K562 (cell line): Measurements from ENCODE around the gene C19orf67. TPM values are rescaled to one million over a fixed set of nuclear protein-coding genes. Genes with fewer than 3 reads are reported as not detected.

Experiments
- CTBP1 ChIP-seq: fragments of 450-650 bp; IDR thresholded peaks from 2 replicates; pipeline ENCODE4 v1.6.1; 2016; ENCODE audit warnings: borderline replicate concordance
- CTCF ChIP-seq, 3 experiments: IDR thresholded peaks in 2 of 3; conservative IDR thresholded peaks in 1 of 3; 2 replicates each; pipeline ENCODE4 v1.5.1; 2011 to 2012; ENCODE audit warnings: low read length in 3 of 3, mild to moderate bottlenecking in 3 of 3, control low read depth in 2 of 3, improper control_type of control experiment in 1 of 3, inconsistent platforms in 1 of 3, low read depth in 1 of 3, mixed read lengths in 1 of 3, moderate library complexity in 1 of 3; ENCODE audit not compliant: insufficient read depth in 2 of 3
- CXXC5 ChIP-seq: fragments of 250-450 bp; sonication (Bioruptor Pico); IDR thresholded peaks from 2 replicates; pipeline ENCODE4 v1.8.0; 2022; ENCODE audit warnings: inconsistent platforms, mild to moderate bottlenecking, moderate library complexity
- FOSL1 ChIP-seq: fragments of 200-800 bp; sonication (Bioruptor generic); conservative IDR thresholded peaks from 2 replicates; pipeline ENCODE4 v1.6.1; 2016; ENCODE audit warnings: missing genetic modification characterization, missing compliant biosample characterization
- HNRNPLL ChIP-seq: fragments of 200-400 bp; formaldehyde crosslinking; IDR thresholded peaks from 2 replicates; pipeline ENCODE4 v1.6.1; 2017; ENCODE audit warnings: low read length, low read depth, mild to moderate bottlenecking; ENCODE audit not compliant: poor library complexity, severe bottlenecking
- KDM5B ChIP-seq: fragments of 200-600 bp; sonication (generic); IDR thresholded peaks from 2 replicates; pipeline ENCODE4 v1.6.1; 2012; ENCODE audit warnings: low read depth, mild to moderate bottlenecking, moderate library complexity, low read length, control low read depth, inconsistent platforms; ENCODE audit not compliant: insufficient replicate concordance
- L3MBTL2 ChIP-seq: fragments of 450-650 bp; IDR thresholded peaks from 2 replicates; pipeline ENCODE4 v1.6.1; 2016; ENCODE audit warnings: mild to moderate bottlenecking, moderate library complexity
- PHF8 ChIP-seq: fragments of 200-600 bp; sonication (generic); IDR thresholded peaks from 2 replicates; pipeline ENCODE4 v1.6.1; 2012; ENCODE audit warnings: mixed run types, mild to moderate bottlenecking, inconsistent platforms, low read length, moderate library complexity, borderline replicate concordance
- POLR2H ChIP-seq: IDR thresholded peaks from 2 replicates; pipeline ENCODE4 v1.6.1; 2016; ENCODE audit warnings: missing genetic modification characterization, low read depth, mild to moderate bottlenecking, control low read depth, missing compliant biosample characterization, moderate library complexity
- RB1 ChIP-seq: fragments of 450-650 bp; IDR thresholded peaks from 2 replicates; pipeline ENCODE4 v1.6.1; 2017; ENCODE audit warnings: low read depth, mild to moderate bottlenecking
- RBFOX2 ChIP-seq: fragments of 200-400 bp; formaldehyde crosslinking; IDR thresholded peaks from 2 replicates; pipeline ENCODE4 v1.6.1; 2017; ENCODE audit warnings: low read depth, mild to moderate bottlenecking, low read length, moderate library complexity
- SIX5 ChIP-seq, 2 experiments: IDR thresholded peaks; 2 replicates each; pipeline ENCODE4 v1.6.1; 2011; ENCODE audit warnings: low read length in 2 of 2, borderline replicate concordance in 1 of 2, low read depth in 1 of 2, mild to moderate bottlenecking in 1 of 2, moderate library complexity in 1 of 2; ENCODE audit not compliant: insufficient read depth in 1 of 2
- SMARCA4 ChIP-seq: fragments of 450-650 bp; IDR thresholded peaks from 2 replicates; pipeline ENCODE4 v1.6.1; 2016
- TAF1 ChIP-seq: IDR thresholded peaks from 2 replicates; pipeline ENCODE4 v1.6.1; 2011; ENCODE audit warnings: mild to moderate bottlenecking, low read length, moderate library complexity; ENCODE audit not compliant: insufficient read depth, control insufficient read depth, severe bottlenecking; ENCODE audit errors: extremely low read depth
- YY1 ChIP-seq, 3 experiments: IDR thresholded peaks; 2 replicates each; pipeline ENCODE4 v1.6.1; 2011; ENCODE audit warnings: low read length in 2 of 3, mild to moderate bottlenecking in 2 of 3, moderate library complexity in 2 of 3, borderline replicate concordance in 1 of 3, control low read depth in 1 of 3, low read depth in 1 of 3; ENCODE audit not compliant: insufficient read depth in 3 of 3, insufficient replicate concordance in 2 of 3, control insufficient read depth in 1 of 3, insufficient read length in 1 of 3; ENCODE audit errors: extremely low read depth in 1 of 3
- ZBTB1 ChIP-seq: sonication (generic); formaldehyde crosslinking; IDR thresholded peaks from 2 replicates; pipeline ENCODE4 v1.8.1; 2023; ENCODE audit warnings: missing genetic modification reagents, low read depth, mild to moderate bottlenecking, borderline replicate concordance
- ZBTB7A ChIP-seq: IDR thresholded peaks from 2 replicates; pipeline ENCODE4 v1.6.1; 2011; ENCODE audit warnings: low read depth, mild to moderate bottlenecking, low read length, moderate library complexity, borderline replicate concordance; ENCODE audit not compliant: control insufficient read depth
- ZNF263 ChIP-seq: sonication (generic); formaldehyde crosslinking; IDR thresholded peaks from 2 replicates; pipeline ENCODE4 v1.8.0; 2022; ENCODE audit warnings: mild to moderate bottlenecking, missing genetic modification reagents, borderline replicate concordance
- ZNF766 ChIP-seq: fragments of 200-800 bp; sonication (Bioruptor generic); conservative IDR thresholded peaks from 2 replicates; pipeline ENCODE4 v1.6.1; 2016; ENCODE audit warnings: missing genetic modification characterization, missing compliant biosample characterization
- polyA plus RNA-seq, 8 experiments: library from polyadenylated mRNA; depleted of rRNA in 4 of 8; stranded (reverse) in 5 of 8; unstranded in 3 of 8; fragments of >200 nt; fragmentation: Nextera tagmentation in 2 of 8; fragmentation: Illumina TruSeq in 1 of 8; extraction: Ambion mirVana in 2 of 8; extraction: Trizol in 1 of 8; gene quantifications; 2 replicates each; pipeline versions ENCODE4 v1.2.1 to v1.2.3, GENCODE V29; 2011 to 2014; ENCODE audit warnings: inconsistent platforms in 1 of 8, missing spikeins in 1 of 8
- total RNA-seq, 7 experiments: library from RNA; depleted of rRNA in 6 of 7; stranded (reverse); fragments of >200 nt in 6 of 7; fragmentation: Illumina TruSeq in 2 of 7; extraction: Trizol in 2 of 7; gene quantifications; 2 replicates each; pipeline versions ENCODE4 v1.2.1 to v1.2.3, GENCODE V29; 2011 to 2021; ENCODE audit warnings: low replicate concordance in 1 of 7
- TF ChIP-seq, protein P1 (sequence below): fragments of 450-650 bp; IDR thresholded peaks from 2 replicates; pipeline ENCODE4 v1.6.1; 2016; ENCODE audit warnings: antibody characterized with exemption

C19orf67 gene
- total and polyA plus RNA-seq, 9 of the 15 experiments (the other 6 are each of a cell fraction or from before 2014, with no cell fraction given), result 0.29 to 1.8 (median 0.51) TPM; not detected in 3

- TF ChIP-seq, protein P1, sequence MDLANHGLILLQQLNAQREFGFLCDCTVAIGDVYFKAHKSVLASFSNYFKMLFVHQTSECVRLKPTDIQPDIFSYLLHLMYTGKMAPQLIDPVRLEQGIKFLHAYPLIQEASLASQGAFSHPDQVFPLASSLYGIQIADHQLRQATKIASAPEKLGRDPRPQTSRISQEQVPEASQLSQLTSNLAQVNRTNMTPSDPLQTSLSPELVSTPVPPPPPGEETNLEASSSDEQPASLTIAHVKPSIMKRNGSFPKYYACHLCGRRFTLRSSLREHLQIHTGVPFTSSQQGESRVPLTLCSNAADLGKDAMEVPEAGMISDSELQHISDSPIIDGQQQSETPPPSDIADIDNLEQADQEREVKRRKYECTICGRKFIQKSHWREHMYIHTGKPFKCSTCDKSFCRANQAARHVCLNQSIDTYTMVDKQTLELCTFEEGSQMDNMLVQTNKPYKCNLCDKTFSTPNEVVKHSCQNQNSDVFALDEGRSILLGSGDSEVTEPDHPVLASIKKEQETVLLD, result 0 out of 2 replicates have a peak, but pooled peaks have one; percentile 4
- peak; percentile 73 for TF ChIP-seq CXXC5 (CRISPR knock-in tag)
- peak; percentile 47; the same call in 1 of the 2 replicates for TF ChIP-seq L3MBTL2
- peak; percentile 54; the same call in 1 of the 2 replicates for TF ChIP-seq RB1
- no peak for TF ChIP-seq SMARCA4
- peak; percentile 13 for TF ChIP-seq KDM5B
- peak; percentile 83 for TF ChIP-seq ZNF263
- TF ChIP-seq YY1 (IDR thresholded peaks at IDR 0.05; ENCODE audit: borderline replicate concordance in 1 of 3, control insufficient read depth in 1 of 3, extremely low read depth in 1 of 3, insufficient read depth in 3 of 3, insufficient read length in 1 of 3, insufficient replicate concordance in 2 of 3, low read depth in 1 of 3, low read length in 2 of 3), result peak in 2 of 3 experiments; percentile 4 to 21
- peak; percentile 63 for TF ChIP-seq RBFOX2
- peak; percentile 44; the same call in 1 of the 2 replicates for TF ChIP-seq ZBTB7A
- no peak for TF ChIP-seq SIX5 (IDR thresholded peaks at IDR 0.05; ENCODE audit: borderline replicate concordance in 1 of 2, insufficient read depth in 1 of 2, low read depth in 1 of 2, low read length in 2 of 2)
- TF ChIP-seq HNRNPLL, result peak; percentile 87
- peak; percentile 22; the same call in 1 of the 2 replicates for TF ChIP-seq FOSL1 (tag)
- TF ChIP-seq ZBTB1, result peak; percentile 93
- TF ChIP-seq POLR2H (tag), result no peak
- TF ChIP-seq CTCF (IDR thresholded peaks at IDR 0.05 in 2 of 3, conservative IDR thresholded peaks at IDR 0.05 in 1 of 3; ENCODE audit: insufficient read depth in 2 of 3, low read depth in 1 of 3, low read length in 3 of 3), result peak in 2 of 3 experiments; percentile 19 to 31; a peak in 2 of 6 replicates
- peak; percentile 94 for TF ChIP-seq CTBP1
- TF ChIP-seq TAF1, result peak; percentile 10
- 0 out of 2 replicates have a peak, but pooled peaks have one; percentile 1 for TF ChIP-seq ZNF766 (CRISPR knock-in tag)
- peak; percentile 45; the same call in 1 of the 2 replicates for TF ChIP-seq PHF8
Observed at GRCh38 chr19:14089662-14090508, 4.3 kb upstream of the C19orf67 start (continued).
